K562 (cell line): ENCODE data around the gene STK11. TPM values are rescaled to one million over a fixed set of nuclear protein-coding genes. Genes with fewer than 3 reads are reported as not detected.

Source experiments
- C11orf30 ChIP-seq: fragments of 450-650 bp; IDR thresholded peaks from 2 replicates; pipeline ENCODE4 v1.6.1; 2016; ENCODE audit warnings: low read depth, mild to moderate bottlenecking
- CREB3L1 ChIP-seq: fragments of 450-650 bp; IDR thresholded peaks from 2 replicates; pipeline ENCODE4 v1.6.1; 2014; ENCODE audit warnings: low read depth, mild to moderate bottlenecking, moderate library complexity, borderline replicate concordance
- CREM ChIP-seq: IDR thresholded peaks from 2 replicates; pipeline ENCODE4 v1.6.1; 2014; ENCODE audit warnings: antibody characterized with exemption, low read depth
- GABPB1 ChIP-seq: sonication (generic); formaldehyde crosslinking; IDR thresholded peaks from 2 replicates; pipeline ENCODE4 v1.8.0; 2022; ENCODE audit warnings: mild to moderate bottlenecking, missing genetic modification reagents
- HES1 ChIP-seq: fragments of 450-650 bp; IDR thresholded peaks from 2 replicates; pipeline ENCODE4 v1.6.1; 2016; ENCODE audit warnings: low read depth, mild to moderate bottlenecking, moderate library complexity
- HNRNPUL1 ChIP-seq: fragments of 200-400 bp; formaldehyde crosslinking; IDR thresholded peaks from 2 replicates; pipeline ENCODE4 v1.6.1; 2017; ENCODE audit warnings: low read length
- HOXB6 ChIP-seq: fragments of 250-450 bp; sonication (Bioruptor Pico); IDR thresholded peaks from 2 replicates; pipeline ENCODE4 v1.5.1; 2022; ENCODE audit warnings: mild to moderate bottlenecking, borderline replicate concordance
- KAT2B ChIP-seq: IDR thresholded peaks from one replicate; pipeline ENCODE4 v1.6.1; 2012; ENCODE audit warnings: low read depth, mild to moderate bottlenecking, control low read depth, inconsistent platforms, low read length, moderate library complexity
- KAT8 ChIP-seq: fragments of 450-650 bp; IDR thresholded peaks from 2 replicates; pipeline ENCODE4 v1.6.1; 2016; ENCODE audit warnings: low read depth, mild to moderate bottlenecking
- KLF6 ChIP-seq: fragments of 250-450 bp; sonication (Bioruptor Pico); IDR thresholded peaks from 2 replicates; pipeline ENCODE4 v1.4.0; 2020; ENCODE audit warnings: mild to moderate bottlenecking, moderate library complexity, borderline replicate concordance
- MBD1 ChIP-seq: fragments of 250-450 bp; sonication (Bioruptor Pico); IDR thresholded peaks from 2 replicates; pipeline ENCODE4 v1.8.0; 2022; ENCODE audit warnings: inconsistent platforms
- MCM5 ChIP-seq: fragments of 450-650 bp; IDR thresholded peaks from 2 replicates; pipeline ENCODE4 v1.6.1; 2016; ENCODE audit warnings: low read depth
- MEF2D ChIP-seq: conservative IDR thresholded peaks from 2 replicates; pipeline ENCODE4 v1.6.1; 2016; ENCODE audit warnings: low read depth, missing genetic modification characterization, missing compliant biosample characterization
- MNT ChIP-seq, 2 experiments: fragments of 450-650 bp; conservative IDR thresholded peaks; 2 replicates each; pipeline ENCODE4 v1.6.1; 2017; ENCODE audit warnings: mild to moderate bottlenecking in 2 of 2, moderate library complexity in 2 of 2
- NFRKB ChIP-seq: fragments of 450-650 bp; IDR thresholded peaks from 2 replicates; pipeline ENCODE4 v1.6.1; 2016; ENCODE audit warnings: low read depth
- PML ChIP-seq: IDR thresholded peaks from 2 replicates; pipeline ENCODE4 v1.6.1; 2012; ENCODE audit warnings: low read length, inconsistent platforms
- YY1 ChIP-seq, 3 experiments: IDR thresholded peaks; 2 replicates each; pipeline ENCODE4 v1.6.1; 2011; ENCODE audit warnings: low read length in 2 of 3, mild to moderate bottlenecking in 2 of 3, moderate library complexity in 2 of 3, borderline replicate concordance in 1 of 3, control low read depth in 1 of 3, low read depth in 1 of 3; ENCODE audit not compliant: insufficient read depth in 3 of 3, insufficient replicate concordance in 2 of 3, control insufficient read depth in 1 of 3, insufficient read length in 1 of 3; ENCODE audit errors: extremely low read depth in 1 of 3
- ZNF165 ChIP-seq: fragments of 250-450 bp; sonication (Bioruptor Pico); IDR thresholded peaks from 2 replicates; pipeline ENCODE4 v1.4.0; 2020; ENCODE audit warnings: borderline replicate concordance
- ZNF324 ChIP-seq: fragments of 250-450 bp; sonication (Bioruptor Pico); IDR thresholded peaks from 2 replicates; pipeline ENCODE4 v1.4.0; 2020; ENCODE audit warnings: mild to moderate bottlenecking
- ZNF347 ChIP-seq: fragments of 450-650 bp; formaldehyde crosslinking; IDR thresholded peaks from 2 replicates; pipeline ENCODE4 v1.4.0; 2020; ENCODE audit warnings: low read depth, mild to moderate bottlenecking, moderate library complexity
- ZNF764 ChIP-seq: fragments of 250-450 bp; sonication (Bioruptor Pico); IDR thresholded peaks from 2 replicates; pipeline ENCODE4 v1.4.0; 2020; ENCODE audit warnings: low read depth, mild to moderate bottlenecking, moderate library complexity
- polyA plus RNA-seq, 8 experiments: library from polyadenylated mRNA; depleted of rRNA in 4 of 8; stranded (reverse) in 5 of 8; unstranded in 3 of 8; fragments of >200 nt; fragmentation: Nextera tagmentation in 2 of 8; fragmentation: Illumina TruSeq in 1 of 8; extraction: Ambion mirVana in 2 of 8; extraction: Trizol in 1 of 8; gene quantifications; 2 replicates each; pipeline versions ENCODE4 v1.2.1 to v1.2.3, GENCODE V29; 2011 to 2014; ENCODE audit warnings: inconsistent platforms in 1 of 8, missing spikeins in 1 of 8
- total RNA-seq, 7 experiments: library from RNA; depleted of rRNA in 6 of 7; stranded (reverse); fragments of >200 nt in 6 of 7; fragmentation: Illumina TruSeq in 2 of 7; extraction: Trizol in 2 of 7; gene quantifications; 2 replicates each; pipeline versions ENCODE4 v1.2.1 to v1.2.3, GENCODE V29; 2011 to 2021; ENCODE audit warnings: low replicate concordance in 1 of 7

Gene STK11
- total and polyA plus RNA-seq, 9 of the 15 experiments (the other 6 are each of a cell fraction or from before 2014, with no cell fraction given) = 0.15 to 96.5 (median 31.7) TPM

- TF ChIP-seq MBD1 (CRISPR knock-in tag) (no peak), HNRNPUL1 (no peak), NFRKB (peak; percentile 65; the same call in 1 of the 2 replicates), CREM (peak; percentile 62; the same call in 1 of the 2 replicates), HES1 (no peak), CREB3L1 (no peak), HOXB6 (CRISPR knock-in tag) (no peak), YY1 (IDR thresholded peaks at IDR 0.05; ENCODE audit: borderline replicate concordance in 1 of 3, control insufficient read depth in 1 of 3, extremely low read depth in 1 of 3, insufficient read depth in 3 of 3, insufficient read length in 1 of 3, insufficient replicate concordance in 2 of 3, low read depth in 1 of 3, low read length in 2 of 3) (peak; percentile 83 to 98 (median 95)), KAT8 (no peak), ZNF165 (CRISPR knock-in tag) (no peak), GABPB1 (no peak), ZNF764 (CRISPR knock-in tag) (no peak), ZNF347 (CRISPR knock-in tag) (no peak), MNT (conservative IDR thresholded peaks at IDR 0.05) (peak; percentile 68 to 87), MEF2D (tag) (no peak; the same call in 1 of the 2 replicates), KAT2B (no peak), ZNF324 (CRISPR knock-in tag) (0 out of 2 replicates have a peak, but pooled peaks have one; percentile 35), PML (no peak), KLF6 (peak; percentile 79; the same call in 1 of the 2 replicates), C11orf30 (no peak), MCM5 (no peak)
Observed at GRCh38 chr19:1205114-1206099, at the start of gene STK11 (continued).
